HepG2 (cell line): ENCODE results near the gene NPTXR. TPM values are rescaled to one million over a fixed set of nuclear protein-coding genes. Genes with fewer than 3 reads are reported as not detected.

Experiments
- CTCF ChIP-seq: sonication (generic); formaldehyde crosslinking; IDR thresholded peaks from 2 replicates; pipeline ENCODE4 v1.5.0; 2020; ENCODE audit warnings: mild to moderate bottlenecking, missing genetic modification reagents, moderate library complexity
- E2F1 ChIP-seq: sonication (generic); formaldehyde crosslinking; IDR thresholded peaks from 2 replicates; pipeline ENCODE4 v1.5.0; 2020; ENCODE audit warnings: missing genetic modification reagents
- EEA1 ChIP-seq: sonication (generic); formaldehyde crosslinking; IDR thresholded peaks from 2 replicates; pipeline ENCODE4 v1.5.1; 2020; ENCODE audit warnings: mild to moderate bottlenecking, missing genetic modification reagents, borderline replicate concordance
- FOXA3 ChIP-seq: IDR thresholded peaks from 2 replicates; pipeline ENCODE4 v1.6.1; 2016; ENCODE audit warnings: missing genetic modification reagents, missing compliant biosample characterization
- MED1 ChIP-seq: sonication (generic); formaldehyde crosslinking; IDR thresholded peaks from 2 replicates; pipeline ENCODE4 v1.4.0; 2020; ENCODE audit warnings: missing genetic modification reagents
- PRDM10 ChIP-seq: sonication (generic); formaldehyde crosslinking; IDR thresholded peaks from 2 replicates; pipeline ENCODE4 v1.4.0; 2020; ENCODE audit warnings: low read depth, missing genetic modification reagents
- RAD21 ChIP-seq: fragments of 450-650 bp; formaldehyde crosslinking; IDR thresholded peaks from 2 replicates; pipeline ENCODE4 v1.5.0; 2020; ENCODE audit warnings: mild to moderate bottlenecking
- THAP7 ChIP-seq: sonication (generic); formaldehyde crosslinking; IDR thresholded peaks from 2 replicates; pipeline ENCODE4 v1.8.1; 2023; ENCODE audit warnings: mild to moderate bottlenecking, missing genetic modification reagents
- ZMYM3 ChIP-seq: sonication (generic); formaldehyde crosslinking; IDR thresholded peaks from 2 replicates; pipeline ENCODE4 v1.5.1; 2020; ENCODE audit warnings: mild to moderate bottlenecking, missing genetic modification reagents
- ZNF274 ChIP-seq: sonication (generic); formaldehyde crosslinking; IDR thresholded peaks from 2 replicates; pipeline ENCODE4 v1.5.1; 2020; ENCODE audit warnings: mild to moderate bottlenecking, missing genetic modification reagents
- ZNF34 ChIP-seq: sonication (generic); formaldehyde crosslinking; IDR thresholded peaks from 2 replicates; pipeline ENCODE4 v1.4.0; 2020; ENCODE audit warnings: mild to moderate bottlenecking, missing genetic modification reagents, borderline replicate concordance
- ZNF597 ChIP-seq: sonication (generic); formaldehyde crosslinking; IDR thresholded peaks from 2 replicates; pipeline ENCODE4 v1.5.0; 2020; ENCODE audit warnings: missing genetic modification reagents
- polyA plus RNA-seq, 8 experiments: library from polyadenylated mRNA; depleted of rRNA in 3 of 8; stranded (reverse) in 7 of 8; unstranded in 1 of 8; fragments of >200 nt; fragmentation: Illumina TruSeq in 4 of 8; extraction: Trizol in 4 of 8; gene quantifications; 2 replicates each; pipeline versions ENCODE4 v1.2.1 to v1.2.3, GENCODE V29; 2011 to 2016; ENCODE audit warnings: low read depth in 4 of 8, missing spikeins in 1 of 8, mixed read lengths in 1 of 8; ENCODE audit not compliant: insufficient read depth in 1 of 8
- total RNA-seq, 5 experiments: library from RNA; depleted of rRNA; stranded (reverse); fragments of >200 nt; fragmentation: Illumina TruSeq; extraction: Trizol; gene quantifications; 2 replicates each; pipeline ENCODE4 v1.2.3, GENCODE V29; 2016; ENCODE audit warnings: low read depth in 1 of 5
- TF ChIP-seq, protein P1 (sequence below): fragments of 450-650 bp; IDR thresholded peaks from 2 replicates; pipeline ENCODE4 v1.6.1; 2016
- TF ChIP-seq, protein P2 (sequence below): sonication (generic); IDR thresholded peaks from 2 replicates; pipeline ENCODE4 v1.6.1; 2016; ENCODE audit warnings: low read depth, borderline replicate concordance
- TF ChIP-seq, protein P3 (sequence below): sonication (generic); formaldehyde crosslinking; IDR thresholded peaks from 2 replicates; pipeline ENCODE4 v1.4.0; 2020; ENCODE audit warnings: missing genetic modification reagents

The NPTXR gene
- total and polyA plus RNA-seq, 2 of the 13 experiments (the other 11 are each of a cell fraction or from before 2014, with no cell fraction given), result 2.6 to 4.8 TPM

- TF ChIP-seq MED1 (CRISPR knock-in tag) (peak; percentile 50; the same call in 1 of the 2 replicates), E2F1 (CRISPR knock-in tag) (no peak), PRDM10 (CRISPR knock-in tag) (peak; percentile 64; the same call in 1 of the 2 replicates), FOXA3 (peak; percentile 27; the same call in 1 of the 2 replicates), CTCF (CRISPR knock-in tag) (peak; percentile 61), EEA1 (CRISPR knock-in tag) (no peak), RAD21 (CRISPR knock-in tag) (0 out of 2 replicates have a peak, but pooled peaks have one; percentile 20), ZNF34 (CRISPR knock-in tag) (no peak), ZNF597 (CRISPR knock-in tag) (no peak), ZMYM3 (CRISPR knock-in tag) (no peak), ZNF274 (0 out of 2 replicates have a peak, but pooled peaks have one; percentile 48), THAP7 (CRISPR knock-in tag) (no peak)
- TF ChIP-seq, protein P1, sequence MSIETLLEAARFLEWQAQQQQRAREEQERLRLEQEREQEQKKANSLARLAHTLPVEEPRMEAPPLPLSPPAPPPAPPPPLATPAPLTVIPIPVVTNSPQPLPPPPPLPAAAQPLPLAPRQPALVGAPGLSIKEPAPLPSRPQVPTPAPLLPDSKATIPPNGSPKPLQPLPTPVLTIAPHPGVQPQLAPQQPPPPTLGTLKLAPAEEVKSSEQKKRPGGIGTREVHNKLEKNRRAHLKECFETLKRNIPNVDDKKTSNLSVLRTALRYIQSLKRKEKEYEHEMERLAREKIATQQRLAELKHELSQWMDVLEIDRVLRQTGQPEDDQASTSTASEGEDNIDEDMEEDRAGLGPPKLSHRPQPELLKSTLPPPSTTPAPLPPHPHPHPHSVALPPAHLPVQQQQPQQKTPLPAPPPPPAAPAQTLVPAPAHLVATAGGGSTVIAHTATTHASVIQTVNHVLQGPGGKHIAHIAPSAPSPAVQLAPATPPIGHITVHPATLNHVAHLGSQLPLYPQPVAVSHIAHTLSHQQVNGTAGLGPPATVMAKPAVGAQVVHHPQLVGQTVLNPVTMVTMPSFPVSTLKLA, result no peak
- TF ChIP-seq, protein P2, sequence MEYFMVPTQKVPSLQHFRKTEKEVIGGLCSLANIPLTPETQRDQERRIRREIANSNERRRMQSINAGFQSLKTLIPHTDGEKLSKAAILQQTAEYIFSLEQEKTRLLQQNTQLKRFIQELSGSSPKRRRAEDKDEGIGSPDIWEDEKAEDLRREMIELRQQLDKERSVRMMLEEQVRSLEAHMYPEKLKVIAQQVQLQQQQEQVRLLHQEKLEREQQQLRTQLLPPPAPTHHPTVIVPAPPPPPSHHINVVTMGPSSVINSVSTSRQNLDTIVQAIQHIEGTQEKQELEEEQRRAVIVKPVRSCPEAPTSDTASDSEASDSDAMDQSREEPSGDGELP, result no peak
- TF ChIP-seq, protein P3, sequence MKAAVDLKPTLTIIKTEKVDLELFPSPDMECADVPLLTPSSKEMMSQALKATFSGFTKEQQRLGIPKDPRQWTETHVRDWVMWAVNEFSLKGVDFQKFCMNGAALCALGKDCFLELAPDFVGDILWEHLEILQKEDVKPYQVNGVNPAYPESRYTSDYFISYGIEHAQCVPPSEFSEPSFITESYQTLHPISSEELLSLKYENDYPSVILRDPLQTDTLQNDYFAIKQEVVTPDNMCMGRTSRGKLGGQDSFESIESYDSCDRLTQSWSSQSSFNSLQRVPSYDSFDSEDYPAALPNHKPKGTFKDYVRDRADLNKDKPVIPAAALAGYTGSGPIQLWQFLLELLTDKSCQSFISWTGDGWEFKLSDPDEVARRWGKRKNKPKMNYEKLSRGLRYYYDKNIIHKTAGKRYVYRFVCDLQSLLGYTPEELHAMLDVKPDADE, result no peak
These were observed 19.2 kb downstream of the NPTXR start (continued) for GRCh38 chr22:38824585-38824984.
